AG08395 (cell line): Measurements from ENCODE around the gene LMTK2.

Source experiments
- DNase-seq: peaks from one replicate; pipeline ENCODE4 v3.0.0; 2012; ENCODE audit warnings: mixed read lengths, low spot score

LMTK2 gene

GRCh38 chr7:98175260-98175940 is 68.7 kb downstream of the LMTK2 start:
- DNase-seq, result no peak

- no peak for DNase-seq
Measured at GRCh38 chr7:98177553-98177952, 70.9 kb downstream of the LMTK2 start.

- no peak for DNase-seq
Measured at GRCh38 chr7:98178321-98178720, 71.7 kb downstream of the LMTK2 start.

- DNase-seq, result no peak
Measured at GRCh38 chr7:98178762-98179490, 72.3 kb downstream of the LMTK2 start.

- no peak for DNase-seq
Measured at GRCh38 chr7:98180751-98181150, 74.1 kb downstream of the LMTK2 start.

GRCh38 chr7:98185101-98185500 is 78.4 kb downstream of the LMTK2 start:
- DNase-seq, result no peak

GRCh38 chr7:98186452-98187137 is 79.9 kb downstream of the LMTK2 start:
- peak; percentile 38 for DNase-seq

GRCh38 chr7:98187138-98187502 is 80.5 kb downstream of the LMTK2 start:
- DNase-seq, result no peak

- DNase-seq, result no peak
Measured at GRCh38 chr7:98189559-98189958, 82.9 kb downstream of the LMTK2 start.

- DNase-seq, result no peak
Measured at GRCh38 chr7:98191668-98192431, 85.2 kb downstream of the LMTK2 start.

- no peak for DNase-seq
Measured at GRCh38 chr7:98192781-98193457, 86.3 kb downstream of the LMTK2 start.

- DNase-seq, result no peak
Measured at GRCh38 chr7:98193474-98194180, 87.0 kb downstream of the LMTK2 start.

- no peak for DNase-seq
Measured at GRCh38 chr7:98194186-98194585, 87.5 kb downstream of the LMTK2 start.

- DNase-seq, result no peak
Measured at GRCh38 chr7:98194672-98195457, 88.2 kb downstream of the LMTK2 start.

GRCh38 chr7:98196706-98197605 is 90.3 kb downstream of the LMTK2 start:
- DNase-seq, result no peak

GRCh38 chr7:98199131-98199530 is 92.5 kb downstream of the LMTK2 start:
- no peak for DNase-seq

GRCh38 chr7:98200364-98200763 is 93.7 kb downstream of the LMTK2 start:
- DNase-seq, result no peak

GRCh38 chr7:98202367-98203195 is 95.9 kb downstream of the LMTK2 start:
- no peak for DNase-seq
